ENCODE data around the gene MYOT.

MYOT gene

DNA sequence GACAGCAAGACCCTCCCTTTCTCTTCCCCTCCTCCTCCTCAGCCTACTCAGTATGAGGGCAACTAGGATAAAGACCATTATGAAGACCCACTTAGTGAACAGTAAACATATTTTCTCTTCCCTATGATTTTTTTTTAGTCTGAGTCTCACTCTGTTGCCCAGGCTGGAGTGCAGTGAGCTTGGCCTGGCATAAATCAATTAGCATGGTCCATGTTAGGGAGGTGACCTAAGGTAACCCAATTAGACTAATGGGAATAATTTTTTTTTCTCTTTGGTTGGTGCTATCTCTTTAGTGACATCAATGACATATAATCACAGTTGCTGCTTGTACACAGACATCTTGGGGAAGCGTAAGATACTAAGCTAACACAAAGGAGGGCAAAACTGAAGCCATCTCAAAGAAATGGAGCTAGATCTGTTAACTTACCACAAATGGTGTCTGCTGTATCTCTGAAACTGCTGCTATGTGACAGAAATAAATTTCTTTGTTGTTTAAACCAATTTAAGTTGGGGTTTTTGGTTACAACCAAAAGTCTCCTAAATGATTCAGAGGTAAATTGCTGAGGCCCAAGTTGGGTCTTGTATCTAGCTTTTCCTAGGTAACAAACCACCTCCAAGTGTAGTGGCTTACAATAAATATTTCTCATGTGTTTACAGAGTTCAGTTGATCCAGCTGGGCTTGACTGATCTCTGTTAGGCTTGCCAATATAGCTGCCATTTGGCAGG, 34.9 kb downstream of the MYOT start:
- DNase-seq, result no peak

DNA sequence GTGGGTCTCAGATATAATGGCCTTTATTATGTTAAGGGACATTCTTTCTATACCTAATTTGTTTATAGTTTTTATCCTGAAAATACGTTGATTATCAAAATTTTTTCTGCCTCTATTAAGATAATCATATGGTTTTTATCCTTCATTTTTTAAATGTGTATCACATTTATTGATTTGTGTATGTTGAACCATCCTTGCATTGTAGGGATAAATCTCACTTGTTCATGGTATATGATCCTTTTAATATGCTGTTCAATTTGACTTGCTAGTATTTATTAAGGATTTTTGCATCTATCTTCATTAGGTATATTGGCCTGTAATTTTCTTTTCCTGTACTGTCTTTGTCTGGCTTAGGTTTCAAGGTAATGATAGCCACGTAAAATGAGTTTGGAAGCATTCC, 47.1 kb downstream of the MYOT start:
- no peak for DNase-seq

DNA sequence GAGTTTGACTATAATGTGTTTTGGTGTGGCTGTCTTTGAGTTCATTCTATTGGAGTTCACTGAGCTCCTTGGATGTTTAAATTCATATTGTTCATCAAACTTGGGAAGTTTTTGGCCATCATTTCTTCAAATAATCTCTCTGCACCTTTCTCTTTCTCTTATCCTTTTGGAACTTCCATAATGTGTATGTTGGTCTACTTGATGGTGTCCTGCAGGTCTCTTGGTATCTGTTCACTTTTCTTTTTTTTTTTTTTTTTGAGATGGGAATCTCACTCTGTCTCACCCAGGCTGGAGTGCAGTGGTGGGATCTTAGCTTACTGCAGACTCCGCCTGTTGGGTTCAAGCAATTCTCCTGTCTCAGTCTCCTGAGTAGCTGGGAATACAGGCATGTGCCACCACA, 49.3 kb downstream of the MYOT start:
- DNase-seq, result no peak

DNA sequence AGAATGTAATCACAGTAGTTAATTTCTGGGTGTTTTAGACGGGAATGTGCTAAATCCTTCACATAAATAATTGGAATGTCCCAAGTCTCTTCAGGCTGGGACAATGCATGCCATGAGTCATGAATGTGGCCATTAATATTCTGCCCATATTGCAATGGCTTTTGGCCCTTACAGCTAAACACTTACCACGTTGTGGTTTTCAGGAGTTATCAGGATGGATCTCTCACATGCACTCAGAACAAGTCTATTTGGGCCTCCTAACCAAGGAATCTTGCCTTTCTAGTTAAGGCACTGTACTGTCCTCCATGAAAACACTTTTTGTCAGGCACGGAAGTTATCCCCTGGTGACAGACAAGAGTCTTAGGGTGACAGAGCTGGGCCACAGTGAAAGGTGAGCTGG, 54.3 kb downstream of the MYOT start:
- DNase-seq, result no peak

DNA sequence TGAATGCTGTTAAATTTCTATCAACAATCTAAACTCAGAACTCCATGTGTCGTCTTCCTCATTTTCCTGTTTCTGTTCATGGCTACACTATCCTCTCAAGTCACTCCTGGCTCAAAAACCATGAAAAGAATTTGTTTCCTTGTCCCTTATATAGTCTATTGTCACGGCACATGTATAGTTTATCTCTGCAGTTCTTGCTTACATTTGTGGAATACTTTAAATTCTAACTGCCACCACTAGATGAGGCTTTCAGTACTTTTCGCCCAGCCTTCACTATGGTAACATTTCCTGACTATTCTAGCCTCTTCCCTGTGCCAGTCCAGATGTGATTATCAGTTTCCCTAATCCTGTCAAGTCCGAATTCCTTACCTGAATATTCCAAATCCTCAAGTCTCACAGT, 56.2 kb downstream of the MYOT start:
- no peak for DNase-seq

DNA sequence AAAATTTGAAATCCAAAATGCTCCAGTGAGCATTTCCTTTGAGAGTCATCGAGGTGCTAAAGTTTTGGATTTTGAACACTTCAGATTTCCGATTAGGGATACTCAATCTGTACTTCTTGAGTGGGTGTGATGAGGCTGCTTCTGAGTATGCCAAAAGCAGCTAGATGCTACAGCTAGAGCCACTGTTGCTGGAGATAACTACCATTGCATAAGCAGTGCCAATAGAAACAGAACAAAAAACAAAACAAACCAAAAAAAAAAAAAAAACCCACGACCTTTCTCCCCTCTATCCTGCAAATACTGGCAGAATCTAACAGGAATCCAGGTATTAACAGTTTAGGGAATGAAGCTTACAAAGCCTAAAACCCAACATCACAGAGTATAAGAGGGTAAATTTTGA, 65.1 kb downstream of the MYOT start:
- DNase-seq, result no peak

DNA sequence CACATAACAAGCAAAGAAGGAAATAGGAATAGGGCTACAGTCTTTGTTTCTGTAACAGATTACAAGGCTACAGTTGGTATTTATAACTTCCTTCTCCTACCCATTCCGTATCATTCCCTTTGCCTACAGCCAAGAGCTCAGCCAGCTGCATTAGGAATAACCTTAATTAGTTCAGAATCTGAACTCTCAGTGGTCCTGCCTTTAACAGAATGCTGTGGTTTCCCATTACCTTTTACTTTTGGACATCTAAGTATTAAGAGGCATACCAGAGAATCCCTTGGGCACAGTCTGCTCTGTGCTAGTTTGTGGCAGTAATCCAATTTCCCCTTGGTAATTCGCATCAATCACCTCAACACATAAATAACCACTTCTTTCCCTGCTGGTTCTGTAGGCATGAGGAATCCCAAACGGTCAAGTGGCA, 65.8 kb downstream of the MYOT start:
- DNase-seq, result no peak

DNA sequence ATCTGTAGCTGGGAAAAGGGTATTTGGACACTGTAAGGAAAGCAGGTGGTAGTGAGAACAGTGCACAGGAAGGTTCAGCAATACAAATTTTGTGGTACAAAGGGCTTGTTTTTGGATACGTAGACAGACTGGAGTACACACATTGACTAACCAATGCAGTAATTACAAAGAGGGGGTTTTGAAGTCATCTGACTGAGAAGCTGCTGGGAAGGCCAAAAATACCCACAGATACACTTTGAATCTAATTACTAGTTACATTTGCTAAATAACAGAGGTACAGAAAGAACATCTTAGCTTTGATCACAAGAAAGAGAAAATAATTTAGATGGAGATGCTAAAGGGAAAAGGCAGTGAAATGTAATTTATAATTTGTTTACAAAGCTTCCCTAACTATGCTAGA, 67.5 kb downstream of the MYOT start:
- no peak for DNase-seq

DNA sequence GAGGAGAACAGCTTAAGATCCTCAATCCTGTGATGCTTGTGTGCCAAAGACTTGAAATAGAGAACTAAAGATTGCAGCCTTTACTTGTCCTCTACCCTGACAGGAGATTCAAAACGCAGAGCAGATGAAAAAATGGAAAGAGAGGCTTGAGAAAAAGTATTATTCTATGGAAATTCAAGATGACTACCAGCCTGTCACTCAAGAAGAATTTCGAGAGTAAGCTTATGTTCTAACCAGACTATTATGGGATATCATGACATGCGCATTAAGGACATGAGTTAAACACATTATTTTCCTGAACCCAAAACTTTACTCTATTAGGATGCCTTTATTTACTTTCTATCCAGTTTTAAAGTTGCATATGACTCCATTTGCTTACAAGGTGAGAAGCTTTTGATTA, 68.0 kb downstream of the MYOT start:
- no peak for DNase-seq

All from SHP77 (cell line).